ENCODE data around the gene RIC1. TPM values are rescaled to one million over a fixed set of nuclear protein-coding genes. Genes with fewer than 3 reads are reported as not detected.

Gene RIC1
- total and polyA plus RNA-seq, 2 donors from 2014 or later = 2.9 to 21.1 TPM

GRCh38 chr9:5787759-5788302, 158.9 kb downstream of the RIC1 start:
- Histone ChIP-seq H3K27me3 (ENCODE audit: control insufficient read depth, insufficient read depth, low read length) (no peaks in the 10 kb centered on the region), H3K4me3 (ENCODE audit: low read length in 3 of 3) (no peak overlapping the region), H3K9ac (ENCODE audit: low read length in 3 of 3) (no peak overlapping the region), H3K4me1 (ENCODE audit: control insufficient read depth in 2 of 3, insufficient read depth in 2 of 3, low read depth in 1 of 3, low read length in 3 of 3) (no peaks in the 10 kb centered on the region), H3K36me3 (ENCODE audit: control insufficient read depth in 2 of 3, insufficient read depth in 3 of 3, low read length in 3 of 3) (peaks cover 5 to 30% (median 15%) of the 10 kb centered on the region in 3 donors), H3K27ac (ENCODE audit: low read depth in 2 of 2, low read length in 2 of 2) (no peak overlapping the region), H3K9me3 (ENCODE audit: control insufficient read depth in 2 of 3, insufficient read depth in 1 of 3, low read length in 3 of 3) (no peaks in the 10 kb centered on the region)
- FAIRE-seq = no peak
- DNase-seq = no peak
- intact Hi-C loops (cut with DNase I) = no loop called here
- no peak for TF ChIP-seq CTCF (IDR thresholded peaks at IDR 0.05; ENCODE audit: borderline replicate concordance, extremely low read depth, insufficient read depth)

- no peak for DNase-seq
- intact Hi-C loops (cut with DNase I) = no loop called here
- no peak for TF ChIP-seq CTCF (IDR thresholded peaks at IDR 0.05; ENCODE audit: borderline replicate concordance, extremely low read depth, insufficient read depth)
- no peak overlapping the region for H3K27ac ChIP-seq (ENCODE audit: low read depth in 2 of 2, low read length in 2 of 2)
- H3K9me3 ChIP-seq (ENCODE audit: control insufficient read depth in 2 of 3, insufficient read depth in 1 of 3, low read length in 3 of 3) = no peaks in the 10 kb centered on the region
- FAIRE-seq = no peak
- H3K4me1 ChIP-seq (ENCODE audit: control insufficient read depth in 2 of 3, insufficient read depth in 2 of 3, low read depth in 1 of 3, low read length in 3 of 3) = no peaks in the 10 kb centered on the region
- H3K4me3 ChIP-seq (ENCODE audit: low read length in 3 of 3) = no peak overlapping the region
- H3K27me3 ChIP-seq (ENCODE audit: control insufficient read depth, insufficient read depth, low read length) = no peaks in the 10 kb centered on the region
- H3K36me3 ChIP-seq (ENCODE audit: control insufficient read depth in 2 of 3, insufficient read depth in 3 of 3, low read length in 3 of 3) = peaks cover 5 to 30% (median 15%) of the 10 kb centered on the region in 3 donors
- no peak overlapping the region for H3K9ac ChIP-seq (ENCODE audit: low read length in 3 of 3)
Observed at GRCh38 chr9:5789489-5789888, 160.6 kb downstream of the RIC1 start.

- H3K9me3 ChIP-seq (ENCODE audit: control insufficient read depth in 2 of 3, insufficient read depth in 1 of 3, low read length in 3 of 3) = no peaks in the 10 kb centered on the region
- TF ChIP-seq CTCF (IDR thresholded peaks at IDR 0.05; ENCODE audit: borderline replicate concordance, extremely low read depth, insufficient read depth) = no peak
- H3K36me3 ChIP-seq (ENCODE audit: control insufficient read depth in 2 of 3, insufficient read depth in 3 of 3, low read length in 3 of 3) = peaks cover 5 to 24% (median 9%) of the 10 kb centered on the region in 3 donors
- H3K9ac ChIP-seq (ENCODE audit: low read length in 3 of 3) = no peak overlapping the region
- no peak overlapping the region for H3K27ac ChIP-seq (ENCODE audit: low read depth in 2 of 2, low read length in 2 of 2)
- H3K4me1 ChIP-seq (ENCODE audit: control insufficient read depth in 2 of 3, insufficient read depth in 2 of 3, low read depth in 1 of 3, low read length in 3 of 3) = no peaks in the 10 kb centered on the region
- intact Hi-C loops (cut with DNase I) = no loop called here
- FAIRE-seq (no peak), DNase-seq (no peak)
- H3K27me3 ChIP-seq (ENCODE audit: control insufficient read depth, insufficient read depth, low read length) = no peaks in the 10 kb centered on the region
- no peak overlapping the region for H3K4me3 ChIP-seq (ENCODE audit: low read length in 3 of 3)
Observed at GRCh38 chr9:5790923-5791322, 162.0 kb downstream of the RIC1 start.

- intact Hi-C loops (cut with DNase I) = no loop called here
- DNase-seq = no peak
- Histone ChIP-seq H3K9me3 (ENCODE audit: control insufficient read depth in 2 of 3, insufficient read depth in 1 of 3, low read length in 3 of 3) (no peaks in the 10 kb centered on the region), H3K4me1 (ENCODE audit: control insufficient read depth in 2 of 3, insufficient read depth in 2 of 3, low read depth in 1 of 3, low read length in 3 of 3) (no peaks in the 10 kb centered on the region), H3K9ac (ENCODE audit: low read length in 3 of 3) (no peak overlapping the region), H3K27ac (ENCODE audit: low read depth in 2 of 2, low read length in 2 of 2) (no peak overlapping the region), H3K4me3 (ENCODE audit: low read length in 3 of 3) (no peak overlapping the region), H3K27me3 (ENCODE audit: control insufficient read depth, insufficient read depth, low read length) (no peaks in the 10 kb centered on the region), H3K36me3 (ENCODE audit: control insufficient read depth in 2 of 3, insufficient read depth in 3 of 3, low read length in 3 of 3) (peaks cover 4 to 15% (median 5%) of the 10 kb centered on the region in 3 donors)
- TF ChIP-seq CTCF (IDR thresholded peaks at IDR 0.05; ENCODE audit: borderline replicate concordance, extremely low read depth, insufficient read depth) = no peak
- FAIRE-seq = no peak
Observed at GRCh38 chr9:5791870-5792269, 163.0 kb downstream of the RIC1 start.
